AG04449 (cell line): ENCODE data around the gene INHBA.

Source experiments
- CTCF ChIA-PET: fragments of 350-600 bp; formaldehyde crosslinking; extraction: SDS; loops from one replicate; lab custom pipeline; 2021; ENCODE audit warnings: antibody characterized with exemption; lab: Yijun Ruan, JAX
- POLR2A ChIA-PET: fragments of 400-600, 350-600 bp; formaldehyde crosslinking; extraction: SDS; loops from one replicate; lab custom pipeline; 2020; ENCODE audit warnings: antibody characterized with exemption, inconsistent platforms; lab: Yijun Ruan, JAX
- DNase-seq: peaks from one replicate; pipeline ENCODE4 v3.0.0-alpha.2; 2010; ENCODE audit warnings: low read depth, low spot score
- H3K4me3 ChIP-seq: 2 replicates; pipeline ENCODE4 v1.5.1; 2011; ENCODE audit warnings: low read depth, mild to moderate bottlenecking, control low read depth, low read length
- TF ChIP-seq, protein P1 (sequence below): IDR thresholded peaks from one replicate; pipeline ENCODE4 v1.5.1; 2011; ENCODE audit warnings: mild to moderate bottlenecking, moderate library complexity, low read length, control low read depth, inconsistent platforms; ENCODE audit not compliant: insufficient read depth; ENCODE audit errors: missing control alignments

INHBA gene

DNA sequence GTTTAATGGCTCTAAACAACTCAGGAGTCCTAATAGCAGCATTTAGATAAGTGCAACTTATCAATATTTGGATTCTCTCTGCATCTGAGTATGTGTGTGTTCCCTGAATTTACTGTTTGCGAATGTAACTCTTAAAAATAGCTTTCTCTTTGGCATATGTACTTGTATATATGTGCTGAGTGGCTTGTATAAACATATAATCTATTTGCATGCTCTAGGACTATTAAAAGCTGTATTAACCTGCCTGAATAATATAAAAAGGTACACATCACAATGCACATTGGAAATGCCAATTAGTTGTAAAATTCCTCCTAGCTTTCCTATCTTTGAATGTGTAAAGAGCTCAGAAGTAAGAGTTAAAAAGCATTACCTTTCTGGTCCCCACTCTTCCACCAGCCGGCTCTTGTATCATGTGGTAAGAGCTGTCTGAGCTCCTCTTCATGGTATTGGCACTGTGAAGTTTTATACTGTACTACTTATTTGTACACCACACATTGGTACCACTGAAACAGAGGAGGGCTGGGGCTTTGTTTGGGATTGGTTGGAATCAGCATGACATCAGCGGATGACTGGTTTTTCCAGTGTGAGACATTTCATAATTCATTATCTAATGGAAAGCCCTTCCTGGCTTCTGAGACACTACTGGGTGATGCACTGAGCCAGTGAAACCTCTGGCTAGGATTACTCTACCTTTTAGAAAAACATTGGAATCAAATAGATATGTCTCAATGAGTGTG lies at the start of gene INHBA:
INHBA (minus strand) TSS at position 456 of the 737 bp plus-strand sequence. CDS start 2,716 bp downstream, outside the sequence.
- peak; percentile 95 for DNase-seq
- peak within 1 kb of the TSS; percentile 91 for H3K4me3 ChIP-seq
- TF ChIP-seq, protein P1, sequence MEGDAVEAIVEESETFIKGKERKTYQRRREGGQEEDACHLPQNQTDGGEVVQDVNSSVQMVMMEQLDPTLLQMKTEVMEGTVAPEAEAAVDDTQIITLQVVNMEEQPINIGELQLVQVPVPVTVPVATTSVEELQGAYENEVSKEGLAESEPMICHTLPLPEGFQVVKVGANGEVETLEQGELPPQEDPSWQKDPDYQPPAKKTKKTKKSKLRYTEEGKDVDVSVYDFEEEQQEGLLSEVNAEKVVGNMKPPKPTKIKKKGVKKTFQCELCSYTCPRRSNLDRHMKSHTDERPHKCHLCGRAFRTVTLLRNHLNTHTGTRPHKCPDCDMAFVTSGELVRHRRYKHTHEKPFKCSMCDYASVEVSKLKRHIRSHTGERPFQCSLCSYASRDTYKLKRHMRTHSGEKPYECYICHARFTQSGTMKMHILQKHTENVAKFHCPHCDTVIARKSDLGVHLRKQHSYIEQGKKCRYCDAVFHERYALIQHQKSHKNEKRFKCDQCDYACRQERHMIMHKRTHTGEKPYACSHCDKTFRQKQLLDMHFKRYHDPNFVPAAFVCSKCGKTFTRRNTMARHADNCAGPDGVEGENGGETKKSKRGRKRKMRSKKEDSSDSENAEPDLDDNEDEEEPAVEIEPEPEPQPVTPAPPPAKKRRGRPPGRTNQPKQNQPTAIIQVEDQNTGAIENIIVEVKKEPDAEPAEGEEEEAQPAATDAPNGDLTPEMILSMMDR = no peak
- CTCF ChIA-PET = interaction anchor here (0.9 to 4.2 kb wide), 8 partner anchors 9 to 1026 kb away, joined by 3 to 16 read pairs (median 4); no protein-coding TSS in a partner anchor
- POLR2A ChIA-PET = interaction anchor here (0.5 to 2.7 kb wide), 10 partner anchors 9 to 1158 kb away, joined by 3 to 13 read pairs (median 3); no protein-coding TSS in a partner anchor

DNA sequence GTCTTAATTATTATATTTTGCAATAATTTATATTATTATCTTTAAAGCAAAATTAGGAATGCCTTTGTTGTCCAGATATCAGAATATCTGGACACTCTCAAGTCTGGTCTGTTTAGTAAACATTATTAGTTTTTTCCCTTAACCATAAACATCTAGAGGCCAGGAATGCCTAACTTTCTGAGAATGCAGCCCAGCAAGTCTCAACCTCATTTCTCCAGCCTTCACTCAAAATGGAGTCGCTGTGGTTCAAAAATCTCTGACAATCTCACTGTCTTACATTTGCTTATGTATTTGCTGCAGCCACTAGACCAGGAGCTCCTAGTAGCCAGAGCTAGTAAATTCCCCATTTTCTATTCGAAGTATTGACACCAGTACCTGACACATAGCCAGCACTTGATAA lies 49.7 kb upstream of the INHBA start:
- H3K4me3 ChIP-seq = no peak overlapping the region
- TF ChIP-seq, protein P1 = no peak
- POLR2A ChIA-PET = no interaction called here
- no peak for DNase-seq
- CTCF ChIA-PET = no interaction called here

DNA sequence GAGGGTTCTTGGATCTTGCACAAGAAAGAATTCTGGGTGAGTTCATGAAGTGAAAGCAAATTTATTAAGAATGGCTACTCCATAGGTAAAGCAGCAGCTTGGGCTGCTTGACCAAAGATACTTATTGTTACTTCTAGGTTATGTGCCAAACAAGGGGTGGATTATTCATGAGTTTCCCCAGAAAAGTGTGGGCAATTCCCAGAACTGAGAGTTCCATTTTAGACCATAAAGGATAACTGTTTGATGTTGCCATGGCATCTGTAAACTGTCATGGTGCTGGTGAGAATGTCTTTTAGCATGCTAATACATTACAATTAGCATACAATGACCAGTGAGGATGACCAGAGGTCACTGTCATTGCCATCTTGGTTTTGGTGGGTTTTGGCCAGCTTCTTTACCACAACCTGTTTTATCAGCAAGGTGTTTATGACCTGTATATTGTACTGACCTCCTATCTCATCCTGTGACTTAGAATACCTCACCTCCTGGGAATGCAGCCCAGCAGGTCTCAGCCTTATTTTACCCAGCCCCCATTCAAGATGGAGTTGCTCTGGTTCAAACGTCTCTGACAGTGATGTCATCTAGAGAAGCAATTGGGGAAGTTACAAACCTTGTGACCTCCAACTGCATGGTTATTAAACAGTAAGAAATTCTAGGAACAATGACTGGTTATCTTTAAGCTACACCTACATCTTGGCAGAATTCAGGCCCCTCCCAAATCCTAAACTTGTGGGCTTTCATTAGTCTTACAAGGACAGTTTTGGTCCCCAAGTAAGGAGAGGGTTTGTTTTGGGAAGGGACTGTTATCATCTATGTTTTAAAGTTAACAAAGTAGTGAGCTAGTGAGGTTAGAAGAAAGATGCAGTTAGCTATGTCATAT lies 48.0 kb upstream of the INHBA start:
- H3K4me3 ChIP-seq = no peak overlapping the region
- POLR2A ChIA-PET = no interaction called here
- TF ChIP-seq, protein P1 = no peak
- no peak for DNase-seq
- CTCF ChIA-PET = interaction anchor here (1.3 to 1.5 kb wide), 2 partner anchors 10 to 190 kb away, joined by 4 to 6 read pairs; no protein-coding TSS in a partner anchor

DNA sequence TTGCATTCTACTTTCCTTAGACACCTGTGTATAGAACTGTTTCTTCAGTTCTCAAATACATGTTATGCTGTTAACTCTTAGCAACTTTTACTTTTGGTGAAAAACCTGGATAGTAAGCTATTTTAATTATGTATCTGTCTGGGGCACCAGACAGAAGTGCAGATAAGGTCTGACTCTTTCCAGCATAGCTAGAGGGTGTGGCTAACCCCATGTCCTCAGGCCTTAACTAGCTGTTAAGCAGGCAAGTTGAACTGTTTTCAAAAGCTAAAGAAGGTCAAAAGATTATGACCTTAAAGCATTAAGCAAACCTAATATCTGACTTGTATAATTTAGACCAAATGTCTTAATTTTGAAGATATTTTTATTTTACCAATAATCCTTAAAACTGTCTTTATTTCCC lies 45.1 kb upstream of the INHBA start:
- H3K4me3 ChIP-seq = no peak overlapping the region
- TF ChIP-seq, protein P1 = no peak
- POLR2A ChIA-PET = no interaction called here
- no peak for DNase-seq
- CTCF ChIA-PET = no interaction called here

DNA sequence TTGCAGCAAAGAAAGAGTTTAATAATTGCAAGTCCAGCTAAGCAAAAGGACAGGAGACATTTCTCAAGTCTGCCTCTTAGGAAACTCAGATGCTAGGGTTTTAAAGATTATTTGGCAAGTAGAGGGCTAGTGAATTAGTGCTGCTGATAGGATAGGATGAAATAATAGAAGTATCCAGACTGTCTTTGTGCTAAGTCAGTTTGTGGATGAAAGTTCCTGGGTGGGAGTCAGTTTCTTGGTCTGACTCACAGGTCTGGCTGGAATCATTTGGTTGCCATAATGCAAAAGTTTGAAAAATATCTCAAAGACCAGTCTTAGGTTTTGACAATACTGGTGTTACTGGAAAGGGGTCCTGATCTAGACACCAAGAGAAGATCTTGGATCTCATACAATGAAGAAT lies 42.6 kb upstream of the INHBA start:
- TF ChIP-seq, protein P1 = no peak
- POLR2A ChIA-PET = no interaction called here
- DNase-seq = no peak
- H3K4me3 ChIP-seq = no peak overlapping the region
- CTCF ChIA-PET = interaction anchor here (1.0 kb wide), 1 partner anchor 9 kb away, joined by 3 read pairs; no protein-coding TSS in a partner anchor
